Measurements from ENCODE around the gene SLC6A5.

SLC6A5 gene

DNA sequence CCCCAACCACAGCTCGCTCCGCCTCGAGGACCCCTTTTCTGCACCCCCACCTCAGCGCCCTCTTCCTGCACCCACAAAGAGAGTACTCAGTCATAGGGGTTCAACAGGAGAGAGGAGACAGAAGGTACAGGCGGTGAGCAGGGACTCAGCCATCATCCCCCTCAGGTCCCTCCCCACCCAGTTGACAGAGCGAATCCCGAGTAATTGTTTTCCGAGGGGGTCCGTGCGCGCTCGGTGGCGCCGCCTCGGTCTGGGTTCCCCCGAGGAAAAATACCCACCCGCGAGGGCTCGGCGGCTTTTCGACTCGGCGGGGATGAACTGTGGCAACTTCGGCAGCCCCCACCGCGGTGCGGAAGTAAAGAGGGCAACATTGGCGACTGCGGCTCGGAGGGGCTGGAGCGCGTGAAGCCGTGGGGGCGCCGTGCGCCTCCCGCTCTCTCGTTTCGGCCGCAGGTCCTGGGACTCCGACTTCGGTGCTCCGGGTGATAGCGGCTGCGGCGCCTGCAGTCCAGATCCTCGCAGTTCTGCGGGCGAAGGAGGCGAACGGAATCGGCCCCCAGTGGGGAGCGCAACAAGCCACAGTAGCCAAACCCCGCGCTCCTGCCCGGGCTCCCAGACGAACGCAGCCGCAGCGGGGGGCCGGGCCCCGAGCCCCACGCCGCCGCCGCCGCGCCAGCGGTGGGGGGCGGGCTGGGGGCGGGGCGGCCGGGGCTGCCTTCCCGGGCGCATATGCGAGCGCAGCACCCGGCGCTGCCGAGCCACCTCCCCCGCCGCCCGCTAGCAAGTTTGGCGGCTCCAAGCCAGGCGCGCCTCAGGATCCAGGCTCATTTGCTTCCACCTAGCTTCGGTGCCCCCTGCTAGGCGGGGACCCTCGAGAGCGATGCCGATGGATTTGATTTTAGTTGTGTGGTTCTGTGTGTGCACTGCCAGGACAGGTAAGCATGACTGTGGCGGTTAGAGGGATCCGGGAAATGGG lies 69.7 kb downstream of the SLC6A5 start, which contains the start of gene NELL1:
NELL1 (plus strand) TSS at position 743 of the 976 bp plus-strand sequence.
- DNase-seq, result peak in 4 of 56 donors; percentile 21 to 45 (median 28)

DNA sequence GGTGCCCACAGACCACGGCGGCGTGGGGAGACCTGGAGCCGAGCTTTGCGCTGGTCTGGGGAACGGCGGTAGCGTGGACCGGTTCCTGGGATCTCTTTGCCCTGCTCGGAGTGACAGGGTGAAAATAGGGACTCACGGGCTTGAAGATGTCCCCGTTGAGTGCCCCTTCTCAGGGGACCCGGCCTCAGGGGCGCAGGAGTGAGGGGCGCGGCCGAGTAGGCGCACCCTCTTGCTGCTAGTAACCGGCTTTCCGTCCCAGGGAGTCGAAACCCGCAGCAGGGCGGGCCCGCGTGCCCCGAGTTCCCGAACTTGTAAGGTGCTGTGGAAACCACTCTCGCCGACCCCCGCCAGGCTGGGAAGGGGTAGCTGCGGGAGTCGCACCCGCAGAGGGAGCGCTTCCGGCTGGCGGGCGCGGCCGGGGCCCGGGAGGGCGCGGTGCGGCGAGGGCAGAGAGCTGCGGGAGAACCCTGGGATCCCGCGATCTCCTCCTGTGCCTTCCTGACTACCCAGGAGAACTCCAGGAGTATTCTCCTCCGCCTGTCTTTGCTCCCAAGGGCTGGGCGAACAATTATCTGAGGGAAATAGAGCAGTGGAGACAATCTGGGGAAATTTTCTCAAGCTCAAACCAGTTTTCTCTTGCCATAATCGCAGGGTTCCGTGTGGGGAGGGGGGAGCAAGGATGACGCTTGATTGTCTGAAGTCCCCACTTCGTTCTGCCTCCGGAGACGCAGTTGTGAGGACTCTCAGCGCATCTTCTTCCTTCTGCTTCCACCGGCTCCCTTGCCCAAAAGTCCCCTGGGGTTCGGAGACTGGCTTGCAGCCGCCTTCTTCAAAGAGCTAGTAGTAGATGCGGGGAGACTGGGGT lies 70.6 kb downstream of the SLC6A5 start:
- DNase-seq, result no peak

DNA sequence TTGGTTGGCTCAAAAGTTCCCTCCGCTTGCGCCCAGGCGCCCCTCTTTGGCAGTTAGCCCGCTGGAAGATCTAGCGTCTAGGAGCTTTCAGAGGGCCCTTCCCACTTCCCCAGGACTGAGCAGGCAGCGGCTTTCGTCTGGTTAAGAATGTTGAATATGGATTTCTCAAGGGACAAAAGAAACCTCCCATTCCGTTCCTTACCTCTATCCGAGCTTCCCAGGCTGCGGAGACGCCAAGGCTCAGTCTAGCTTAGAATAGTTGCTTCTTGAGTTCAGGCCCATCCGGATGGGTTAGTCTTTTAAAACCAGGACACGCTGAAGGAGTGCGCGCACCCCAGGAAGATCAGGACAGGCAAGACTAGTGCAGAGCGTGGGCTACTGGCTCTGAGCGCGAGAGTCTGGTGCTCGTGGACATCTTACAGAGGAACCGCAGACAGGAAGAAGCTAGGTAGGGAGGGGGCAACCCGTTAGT lies 71.6 kb downstream of the SLC6A5 start:
- no peak for DNase-seq

DNA sequence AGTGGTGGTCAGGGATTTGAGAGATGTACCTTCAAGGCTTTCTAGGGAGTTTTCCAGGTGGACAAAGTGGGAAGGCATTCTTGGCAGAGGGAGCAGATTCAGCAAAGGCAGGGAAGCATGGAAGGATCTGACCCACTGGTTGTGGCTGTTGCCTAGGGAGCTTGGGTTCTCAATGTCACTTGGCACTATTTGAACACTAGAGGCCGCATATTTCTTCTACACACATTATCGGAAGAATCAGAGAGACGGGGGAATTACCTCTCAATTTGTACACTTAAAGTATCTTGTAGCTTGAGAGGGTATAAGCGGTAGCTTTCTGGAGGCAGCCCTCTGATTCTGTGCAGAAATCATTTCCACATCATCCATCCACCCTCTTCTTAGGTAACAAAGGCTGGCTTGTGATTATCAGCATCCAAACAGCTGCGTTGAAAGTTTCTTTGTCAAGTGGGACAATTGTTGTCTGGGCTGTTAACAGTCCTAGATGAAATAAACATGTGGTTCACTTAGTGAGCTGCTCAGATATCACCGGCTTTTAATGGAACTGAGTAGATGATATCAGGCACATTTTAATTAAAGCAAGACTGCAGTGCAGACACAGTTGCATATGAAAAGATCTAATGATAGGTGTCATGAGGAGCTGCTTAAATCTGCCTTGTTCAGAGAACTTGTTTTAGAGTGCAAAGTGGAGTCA lies 72.6 kb downstream of the SLC6A5 start:
- peak in 2 of 56 donors; percentile 16 to 27 for DNase-seq

DNA sequence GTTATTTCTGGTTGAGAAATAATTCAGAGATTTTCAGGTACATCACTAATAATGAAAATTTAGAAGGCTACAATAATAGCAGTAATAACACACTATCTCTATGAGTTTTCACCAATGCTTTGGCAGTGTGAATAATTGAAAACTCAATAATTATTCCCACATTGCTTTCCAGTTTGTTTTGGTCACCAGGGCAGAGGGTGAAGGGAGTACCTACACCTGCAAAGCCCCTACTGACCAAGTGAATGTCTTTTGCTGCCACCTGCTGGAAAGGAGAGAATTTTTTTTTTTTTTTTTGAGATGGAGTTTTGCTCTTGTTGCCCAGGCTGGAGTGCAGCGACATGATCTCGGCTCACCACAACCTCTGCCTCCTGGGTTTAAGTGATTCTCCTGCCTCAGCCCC lies 73.2 kb downstream of the SLC6A5 start:
- no peak for DNase-seq

DNA sequence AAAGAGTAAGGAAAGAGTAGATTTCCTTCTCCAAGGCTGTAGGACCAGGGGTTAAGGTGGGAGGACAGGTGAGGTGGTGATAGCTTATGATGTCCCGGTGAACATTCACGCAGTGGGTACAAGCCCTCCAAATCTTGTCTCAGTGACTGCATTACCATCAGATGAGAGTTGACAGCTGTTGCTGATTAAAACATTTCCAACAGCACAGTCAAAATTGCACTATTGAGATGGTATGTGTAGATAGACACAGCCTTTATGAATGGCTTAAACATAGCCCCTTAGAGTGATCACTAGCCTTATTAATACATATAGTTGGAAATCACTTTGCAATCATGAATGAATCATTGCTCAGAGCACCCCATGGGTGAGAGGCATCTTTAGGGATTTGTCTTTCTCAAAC lies 77.2 kb downstream of the SLC6A5 start:
- DNase-seq, result no peak

DNA sequence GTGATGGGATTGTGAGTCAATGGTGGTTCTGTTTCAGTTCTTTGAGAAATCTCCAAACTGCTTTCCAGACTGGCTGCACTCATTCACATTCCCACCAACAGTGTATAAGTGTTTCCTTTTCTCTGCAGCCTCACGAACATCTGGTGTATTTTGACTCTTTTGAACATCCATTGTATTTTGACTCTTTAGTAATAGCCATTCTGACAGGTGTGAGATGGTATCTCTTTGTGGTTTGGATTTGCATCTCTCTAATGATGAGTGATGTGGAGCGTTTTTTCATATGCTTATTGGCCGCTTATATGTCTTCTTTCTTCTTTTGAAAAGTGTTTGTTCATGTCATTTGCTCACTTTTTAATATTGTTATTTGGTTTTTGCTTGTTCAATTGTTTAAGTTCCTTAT lies 89.4 kb downstream of the SLC6A5 start:
- no peak for DNase-seq

DNA sequence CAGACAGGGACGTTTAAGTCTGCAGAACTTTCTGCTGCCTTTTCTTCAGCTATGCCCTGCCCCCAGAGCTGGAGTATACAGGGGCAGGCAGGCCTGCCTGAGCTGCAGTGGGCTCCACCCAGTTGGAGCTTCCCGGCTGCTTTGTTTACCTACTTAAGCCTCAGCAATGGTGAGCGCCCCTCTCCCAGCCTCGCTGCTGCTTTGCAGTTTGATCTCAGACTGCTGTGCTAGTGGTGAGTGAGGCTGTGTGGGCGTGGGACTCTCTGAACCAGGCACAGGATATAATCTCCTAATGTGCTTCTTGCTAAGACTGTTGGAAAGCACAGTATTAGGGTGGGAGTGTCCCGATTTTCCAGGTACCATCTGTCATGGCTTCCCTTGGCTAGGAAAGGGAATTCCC lies 108.5 kb downstream of the SLC6A5 start:
- no peak for DNase-seq

Data from nucleus accumbens (tissue), 56 donors.